ENCODE data around the gene CDK11B. TPM values are rescaled to one million over a fixed set of nuclear protein-coding genes. Genes with fewer than 3 reads are reported as not detected.
"Not testable (repeated sequence)": the region's sequence is repeated elsewhere in the genome, so short reads cannot be mapped to it uniquely, and the experiment has no call there.

The CDK11B gene
- total RNA-seq, 4 donors from 2014 or later, result 27.2 to 68.9 (median 33.0) TPM

- H3K4me3 ChIP-seq; DNase-seq (ENCODE audit: extremely low spot score); H3K9me3 ChIP-seq; H3K27me3 ChIP-seq; intact Hi-C loops (cut with DNase I); H3K27ac ChIP-seq (replicated peaks in 1 of 4); H3K4me1 ChIP-seq: not testable (repeated sequence)
- H3K36me3 ChIP-seq, result peaks cover 19 to 52% (median 40%) of the 10 kb centered on the region in 4 donors
- WGBS, result 94% methylated on average over 16 of the region's 38 CpGs
These were observed 17.9 kb downstream of the CDK11B start for GRCh38 chr1:1640711-1641461.

- intact Hi-C loops (cut with DNase I); H3K4me3 ChIP-seq; DNase-seq (ENCODE audit: extremely low spot score); H3K27me3 ChIP-seq; H3K27ac ChIP-seq (replicated peaks in 1 of 4); H3K9me3 ChIP-seq; H3K4me1 ChIP-seq: not testable (repeated sequence)
- WGBS, result 89% methylated on average over 8 of the region's 25 CpGs
- peaks cover 19 to 49% (median 38%) of the 10 kb centered on the region in 4 donors for H3K36me3 ChIP-seq
These were observed 18.7 kb downstream of the CDK11B start for GRCh38 chr1:1640081-1640480.

DNA sequence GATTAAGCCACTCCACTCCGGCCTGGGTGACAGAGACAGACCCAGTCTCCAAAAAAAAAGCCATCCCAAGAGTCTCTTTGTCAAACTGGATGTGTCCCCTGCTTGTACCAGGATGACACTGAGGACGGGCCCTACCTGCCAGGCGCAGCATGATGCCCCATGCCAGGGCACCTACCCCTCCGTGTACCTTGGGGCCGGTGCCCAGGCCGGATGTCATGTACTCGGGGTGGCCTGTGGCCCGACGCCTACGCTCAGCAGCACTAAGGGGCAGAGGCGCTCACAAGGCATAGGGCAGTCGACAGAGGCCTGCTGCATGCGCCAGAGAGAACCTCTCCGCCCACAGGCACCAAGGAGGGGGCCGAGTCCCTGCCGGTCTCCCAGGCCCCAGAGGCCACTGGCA lies 19.4 kb downstream of the CDK11B start:
- WGBS, result 88% methylated on average over 3 of the region's 16 CpGs
- H3K27ac ChIP-seq (replicated peaks in 1 of 4); H3K4me1 ChIP-seq; H3K4me3 ChIP-seq; intact Hi-C loops (cut with DNase I); DNase-seq (ENCODE audit: extremely low spot score); H3K27me3 ChIP-seq; H3K9me3 ChIP-seq: not testable (repeated sequence)
- peaks cover 19 to 49% (median 38%) of the 10 kb centered on the region in 4 donors for H3K36me3 ChIP-seq

DNA sequence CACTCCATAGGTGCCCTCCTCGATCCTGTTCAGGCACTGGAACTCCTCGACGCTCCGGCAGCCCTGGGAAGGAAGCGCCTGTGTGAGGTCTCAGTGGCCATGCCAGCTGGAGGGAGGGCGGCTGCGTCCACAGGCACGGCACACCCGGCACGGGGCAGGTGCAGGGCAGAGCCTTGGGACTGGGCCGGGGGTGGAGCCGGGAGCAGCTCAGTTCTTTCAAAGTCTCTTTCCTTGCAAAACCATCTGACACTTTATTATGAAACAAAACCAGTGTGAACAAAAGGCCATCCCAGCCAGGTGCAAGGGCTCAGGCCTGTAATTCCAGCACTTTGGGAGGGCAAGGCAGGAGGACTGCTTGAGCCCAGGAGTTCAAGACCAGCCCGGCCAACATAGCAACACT lies 20.3 kb downstream of the CDK11B start:
- peaks cover 19 to 49% (median 38%) of the 10 kb centered on the region in 4 donors for H3K36me3 ChIP-seq
- DNase-seq (ENCODE audit: extremely low spot score); H3K27ac ChIP-seq (replicated peaks in 1 of 4): not testable (repeated sequence)

GRCh38 chr1:1637479-1637875 lies 21.3 kb downstream of the CDK11B start:
- H3K9me3 ChIP-seq; H3K27me3 ChIP-seq; DNase-seq (ENCODE audit: extremely low spot score); H3K27ac ChIP-seq (replicated peaks in 1 of 4); H3K4me1 ChIP-seq; intact Hi-C loops (cut with DNase I); H3K4me3 ChIP-seq: not testable (repeated sequence)
- 98% methylated on average over 11 of the region's 14 CpGs for WGBS
- H3K36me3 ChIP-seq, result peaks cover 19 to 49% (median 38%) of the 10 kb centered on the region in 4 donors

More for the DNA sequence above, 20.3 kb downstream of the CDK11B start:
- H3K27me3 ChIP-seq; intact Hi-C loops (cut with DNase I); H3K9me3 ChIP-seq; H3K4me1 ChIP-seq; H3K4me3 ChIP-seq: not testable (repeated sequence)
- WGBS, result 79% methylated on average over 3 of the region's 13 CpGs

GRCh38 chr1:1636621-1637478 lies 22.0 kb downstream of the CDK11B start:
- H3K9me3 ChIP-seq; DNase-seq (ENCODE audit: extremely low spot score); H3K4me1 ChIP-seq; intact Hi-C loops (cut with DNase I); H3K27ac ChIP-seq (replicated peaks in 1 of 4); H3K4me3 ChIP-seq; H3K27me3 ChIP-seq: not testable (repeated sequence)
- H3K36me3 ChIP-seq, result peaks cover 19 to 49% (median 38%) of the 10 kb centered on the region in 4 donors
- 85% methylated on average over 22 of the region's 37 CpGs for WGBS

GRCh38 chr1:1634613-1635012 lies 24.2 kb downstream of the CDK11B start:
- H3K4me3 ChIP-seq; H3K27ac ChIP-seq (replicated peaks in 1 of 4); H3K9me3 ChIP-seq; intact Hi-C loops (cut with DNase I); DNase-seq (ENCODE audit: extremely low spot score): not testable (repeated sequence)
- Histone ChIP-seq H3K27me3 (peaks cover 10 to 27% (median 22%) of the 10 kb centered on the region in 4 donors), H3K4me1 (peaks cover 10 to 26% (median 25%) of the 10 kb centered on the region in 4 donors), H3K36me3 (peaks cover 15 to 34% (median 28%) of the 10 kb centered on the region in 4 donors)
- whole genome bisulfite sequencing, result 98% methylated on average over 8 of the region's 13 CpGs

DNA sequence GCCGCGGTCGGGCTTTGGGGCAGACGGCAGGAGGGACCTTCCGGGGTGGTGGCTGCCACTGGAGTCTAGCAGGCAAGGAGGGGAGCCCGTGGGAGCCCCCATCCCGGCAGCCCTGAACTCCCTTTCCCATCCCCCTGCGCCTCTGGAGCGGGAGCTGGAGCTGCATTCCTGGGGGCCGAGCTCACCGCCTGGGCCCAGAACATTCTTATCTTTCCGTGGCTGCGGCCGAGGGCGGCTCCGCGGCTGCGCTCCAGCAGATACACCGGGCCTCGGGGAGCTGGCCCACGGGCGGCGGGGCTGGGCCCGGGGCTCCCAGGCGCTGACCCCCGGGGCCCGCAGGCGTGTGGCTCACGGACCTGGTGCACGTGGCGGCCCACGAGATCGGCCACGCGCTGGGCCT lies 25.4 kb downstream of the CDK11B start:
- DNase-seq (ENCODE audit: extremely low spot score); intact Hi-C loops (cut with DNase I); H3K4me3 ChIP-seq; H3K9me3 ChIP-seq; H3K27ac ChIP-seq (replicated peaks in 1 of 4): not testable (repeated sequence)
- peaks cover 10 to 39% (median 22%) of the 10 kb centered on the region in 4 donors for H3K27me3 ChIP-seq
- H3K4me1 ChIP-seq, result peaks cover 10 to 26% (median 25%) of the 10 kb centered on the region in 4 donors
- H3K36me3 ChIP-seq, result peaks cover 19 to 35% (median 27%) of the 10 kb centered on the region in 4 donors
- no CpG with 5 or more reads among the region's 35 CpGs for WGBS

Data from esophagus muscularis mucosa (tissue), 4 donors.